ENCODE measurements around the gene PKD1L1. TPM values are rescaled to one million over a fixed set of nuclear protein-coding genes. Genes with fewer than 3 reads are reported as not detected.

Gene PKD1L1
- total RNA-seq, 1 experiment from 2014 or later, result 0.17 TPM

DNA sequence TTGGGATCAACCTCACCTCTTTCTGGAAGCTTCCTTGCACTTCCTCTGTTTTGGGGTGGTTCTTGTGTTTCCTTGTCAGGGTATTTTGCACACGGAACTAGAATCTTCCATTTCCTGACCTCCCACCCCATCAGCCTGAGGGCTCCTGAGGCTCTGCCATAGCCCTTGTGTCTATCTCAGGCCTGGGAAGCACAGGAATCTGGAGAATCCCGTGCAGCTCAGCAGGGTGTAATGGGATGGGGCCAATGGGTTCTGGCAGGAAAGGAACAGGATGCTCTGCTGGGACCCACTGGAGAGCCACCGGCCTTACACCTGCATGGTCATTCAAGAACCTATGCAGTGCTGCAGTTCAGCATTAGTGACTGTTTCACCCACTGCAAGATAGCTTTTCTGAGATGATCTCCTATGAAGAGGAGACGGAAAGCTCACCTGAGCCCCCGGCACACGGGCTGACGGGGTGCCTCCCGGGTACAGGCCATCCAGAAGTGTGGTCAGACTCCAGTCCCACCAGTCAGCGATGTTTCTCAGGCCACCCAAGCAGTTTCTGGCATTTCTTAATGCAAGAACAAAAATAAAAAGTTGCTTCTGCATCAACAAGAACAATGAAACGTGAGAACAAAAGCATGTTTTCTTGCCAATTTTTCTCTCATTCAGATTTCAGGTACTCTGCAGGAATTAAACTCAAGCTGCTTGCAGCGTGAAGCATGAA is 133.2 kb downstream of the PKD1L1 start:
- no TSS peak for BruUV-seq (replicated peaks)
- intact Hi-C loops (cut with micrococcal nuclease), result no loop called here
- no peaks in the 10 kb centered on the region for H3K36me3 ChIP-seq (ENCODE audit: control insufficient read depth in 1 of 2, insufficient read depth in 2 of 2, low read length in 2 of 2)
- no peak overlapping the region for H3K4me2 ChIP-seq (ENCODE audit: low read length)
- ChIA-PET CTCF (interaction anchor here (1.4 kb wide), 1 partner anchor 549 kb away, joined by 5 read pairs; no protein-coding TSS in a partner anchor), POLR2A (no interaction called here), RAD21 (ENCODE audit: low non-redundant PET in 1 of 2, low total read pairs in 2 of 2, uncharacterized antibody in 2 of 2, unreplicated experiment in 2 of 2) (interaction anchor here in 1 of 2 experiments (0.8 kb wide), 1 partner anchor 29 kb away, joined by 3 read pairs; no protein-coding TSS in a partner anchor)
- H3K4me3 ChIP-seq (replicated peaks in 1 of 2; ENCODE audit: low read depth in 1 of 2, low read length in 2 of 2), result no peak overlapping the region
- H3K9me2 ChIP-seq (ENCODE audit: insufficient read depth), result no peaks in the 10 kb centered on the region
- H3K4me1 ChIP-seq (ENCODE audit: control insufficient read depth in 1 of 2, insufficient read depth in 2 of 2, low read length in 2 of 2), result no peaks in the 10 kb centered on the region
- DNase-seq (ENCODE audit: low read depth, low spot score), result no peak
- no peaks in the 10 kb centered on the region for H4K20me1 ChIP-seq (ENCODE audit: insufficient read depth)
- no peaks in the 10 kb centered on the region for H3K79me2 ChIP-seq (ENCODE audit: insufficient read depth, low read length)
- H3K27ac ChIP-seq (ENCODE audit: low read depth, low read length), result no peak overlapping the region
- no peak overlapping the region for H3K9ac ChIP-seq (ENCODE audit: low read length)
- H2AFZ ChIP-seq (ENCODE audit: low read depth, low read length, poor library complexity, severe bottlenecking), result no peak overlapping the region
- no peaks in the 10 kb centered on the region for H3K27me3 ChIP-seq (ENCODE audit: insufficient read depth, low read length)
- no peak for TF ChIP-seq SRF (IDR thresholded peaks at IDR 0.05; ENCODE audit: low read depth)
- no peak for TF ChIP-seq CEBPB (IDR thresholded peaks at IDR 0.05; ENCODE audit: low read depth)
- no peak for TF ChIP-seq EGR1 (IDR thresholded peaks at IDR 0.05; ENCODE audit: low read depth)
- TF ChIP-seq ELF1 (IDR thresholded peaks at IDR 0.05; ENCODE audit: borderline replicate concordance, low read depth), result no peak
- TF ChIP-seq, protein P1, sequence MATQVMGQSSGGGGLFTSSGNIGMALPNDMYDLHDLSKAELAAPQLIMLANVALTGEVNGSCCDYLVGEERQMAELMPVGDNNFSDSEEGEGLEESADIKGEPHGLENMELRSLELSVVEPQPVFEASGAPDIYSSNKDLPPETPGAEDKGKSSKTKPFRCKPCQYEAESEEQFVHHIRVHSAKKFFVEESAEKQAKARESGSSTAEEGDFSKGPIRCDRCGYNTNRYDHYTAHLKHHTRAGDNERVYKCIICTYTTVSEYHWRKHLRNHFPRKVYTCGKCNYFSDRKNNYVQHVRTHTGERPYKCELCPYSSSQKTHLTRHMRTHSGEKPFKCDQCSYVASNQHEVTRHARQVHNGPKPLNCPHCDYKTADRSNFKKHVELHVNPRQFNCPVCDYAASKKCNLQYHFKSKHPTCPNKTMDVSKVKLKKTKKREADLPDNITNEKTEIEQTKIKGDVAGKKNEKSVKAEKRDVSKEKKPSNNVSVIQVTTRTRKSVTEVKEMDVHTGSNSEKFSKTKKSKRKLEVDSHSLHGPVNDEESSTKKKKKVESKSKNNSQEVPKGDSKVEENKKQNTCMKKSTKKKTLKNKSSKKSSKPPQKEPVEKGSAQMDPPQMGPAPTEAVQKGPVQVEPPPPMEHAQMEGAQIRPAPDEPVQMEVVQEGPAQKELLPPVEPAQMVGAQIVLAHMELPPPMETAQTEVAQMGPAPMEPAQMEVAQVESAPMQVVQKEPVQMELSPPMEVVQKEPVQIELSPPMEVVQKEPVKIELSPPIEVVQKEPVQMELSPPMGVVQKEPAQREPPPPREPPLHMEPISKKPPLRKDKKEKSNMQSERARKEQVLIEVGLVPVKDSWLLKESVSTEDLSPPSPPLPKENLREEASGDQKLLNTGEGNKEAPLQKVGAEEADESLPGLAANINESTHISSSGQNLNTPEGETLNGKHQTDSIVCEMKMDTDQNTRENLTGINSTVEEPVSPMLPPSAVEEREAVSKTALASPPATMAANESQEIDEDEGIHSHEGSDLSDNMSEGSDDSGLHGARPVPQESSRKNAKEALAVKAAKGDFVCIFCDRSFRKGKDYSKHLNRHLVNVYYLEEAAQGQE (IDR thresholded peaks at IDR 0.05; ENCODE audit: low read depth), result no peak
- no peak for TF ChIP-seq FOSL1 (IDR thresholded peaks at IDR 0.05; ENCODE audit: low read depth)
- TF ChIP-seq ZNF274 (IDR thresholded peaks at IDR 0.05; ENCODE audit: low read depth, low read length), result no peak
- no peak for TF ChIP-seq RAD21 (IDR thresholded peaks at IDR 0.05; ENCODE audit: low read depth)
- no peak for TF ChIP-seq POLR2A (IDR thresholded peaks at IDR 0.05; ENCODE audit: borderline replicate concordance, extremely low read depth, insufficient read depth, insufficient read length)
- no peak for TF ChIP-seq CBX3 (IDR thresholded peaks at IDR 0.05; ENCODE audit: low read depth)
- TF ChIP-seq, protein P2, sequence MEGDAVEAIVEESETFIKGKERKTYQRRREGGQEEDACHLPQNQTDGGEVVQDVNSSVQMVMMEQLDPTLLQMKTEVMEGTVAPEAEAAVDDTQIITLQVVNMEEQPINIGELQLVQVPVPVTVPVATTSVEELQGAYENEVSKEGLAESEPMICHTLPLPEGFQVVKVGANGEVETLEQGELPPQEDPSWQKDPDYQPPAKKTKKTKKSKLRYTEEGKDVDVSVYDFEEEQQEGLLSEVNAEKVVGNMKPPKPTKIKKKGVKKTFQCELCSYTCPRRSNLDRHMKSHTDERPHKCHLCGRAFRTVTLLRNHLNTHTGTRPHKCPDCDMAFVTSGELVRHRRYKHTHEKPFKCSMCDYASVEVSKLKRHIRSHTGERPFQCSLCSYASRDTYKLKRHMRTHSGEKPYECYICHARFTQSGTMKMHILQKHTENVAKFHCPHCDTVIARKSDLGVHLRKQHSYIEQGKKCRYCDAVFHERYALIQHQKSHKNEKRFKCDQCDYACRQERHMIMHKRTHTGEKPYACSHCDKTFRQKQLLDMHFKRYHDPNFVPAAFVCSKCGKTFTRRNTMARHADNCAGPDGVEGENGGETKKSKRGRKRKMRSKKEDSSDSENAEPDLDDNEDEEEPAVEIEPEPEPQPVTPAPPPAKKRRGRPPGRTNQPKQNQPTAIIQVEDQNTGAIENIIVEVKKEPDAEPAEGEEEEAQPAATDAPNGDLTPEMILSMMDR (IDR thresholded peaks at IDR 0.05 in 2 of 3, conservative IDR thresholded peaks at IDR 0.05 in 1 of 3; ENCODE audit: borderline replicate concordance in 1 of 3, insufficient read depth in 1 of 3, low read depth in 2 of 3, low read length in 2 of 3), result no peak
- no peak for TF ChIP-seq YY1 (IDR thresholded peaks at IDR 0.05; ENCODE audit: extremely low read depth, insufficient replicate concordance, low read depth, low read length)
- no peak for TF ChIP-seq EZH2phosphoT487 (IDR thresholded peaks at IDR 0.05; ENCODE audit: borderline replicate concordance)
- no peak for ATAC-seq
- no peaks in the 10 kb centered on the region for H3K9me3 ChIP-seq (ENCODE audit: control insufficient read depth in 1 of 2, insufficient read depth in 1 of 2, low read depth in 1 of 2, low read length in 2 of 2)

Measured in HCT116 (cell line).